GM21529 (cell line): ENCODE data around the gene ZNF766.
"Not testable (repeated sequence)": the region's sequence is repeated elsewhere in the genome, so short reads cannot be mapped to it uniquely, and the experiment has no call there.

Experiments used
- ATAC-seq: cut with Tn5 transposase; IDR thresholded peaks from one replicate; pipeline ENCODE4 v1.9.1; 2021; ENCODE audit not compliant: unreplicated experiment

Gene ZNF766

DNA sequence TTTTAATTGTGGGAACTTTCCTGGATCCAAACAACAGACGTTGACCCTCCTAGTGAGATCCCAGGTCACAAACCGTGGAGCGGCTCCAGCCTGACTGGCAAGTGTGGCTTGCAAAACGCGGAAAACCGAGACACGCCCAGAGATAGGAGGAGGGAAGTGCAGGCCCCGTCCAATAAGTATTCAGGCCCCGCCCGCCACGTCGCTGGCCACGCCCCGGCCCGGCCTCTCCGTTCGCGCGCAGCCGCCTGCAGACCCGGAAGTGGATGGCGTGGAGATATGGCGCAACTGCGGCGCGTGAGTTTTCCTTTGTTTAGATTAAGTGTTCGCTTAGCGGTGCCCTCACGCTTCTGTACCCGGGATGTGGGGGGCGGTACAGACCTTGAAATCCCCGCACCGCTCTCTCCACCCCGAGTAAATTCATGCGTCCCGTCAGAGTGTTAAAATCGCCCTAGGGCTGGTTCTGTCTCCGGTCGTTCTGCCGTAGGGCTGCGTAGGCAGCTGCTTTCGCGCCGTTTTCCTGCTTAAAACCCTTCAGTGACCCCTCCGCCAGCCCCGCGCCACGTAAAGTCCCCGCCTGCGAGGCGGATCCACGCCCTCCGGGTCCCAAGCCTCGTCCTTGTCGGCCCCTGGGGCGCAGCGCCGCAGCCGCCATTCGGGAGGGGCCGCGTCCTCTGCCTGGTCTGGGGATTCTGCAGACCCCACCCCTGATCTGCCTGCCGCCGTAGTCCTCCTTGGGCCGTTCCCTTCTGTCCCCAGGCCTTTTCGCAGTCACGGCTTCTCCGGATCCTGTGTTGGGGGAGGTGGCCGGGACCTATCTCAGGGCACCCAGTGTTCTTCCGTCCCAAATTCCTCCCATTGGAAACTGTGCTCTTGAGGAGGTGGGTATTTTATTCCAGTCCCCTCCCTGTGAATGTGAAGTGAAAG is at the start of gene ZNF766:
Gene ZNF766 (plus strand): TSS at position 250 of the 924 bp plus-strand sequence. CDS start 27 bp downstream, at position 277.
- ATAC-seq: peak; percentile 97

DNA sequence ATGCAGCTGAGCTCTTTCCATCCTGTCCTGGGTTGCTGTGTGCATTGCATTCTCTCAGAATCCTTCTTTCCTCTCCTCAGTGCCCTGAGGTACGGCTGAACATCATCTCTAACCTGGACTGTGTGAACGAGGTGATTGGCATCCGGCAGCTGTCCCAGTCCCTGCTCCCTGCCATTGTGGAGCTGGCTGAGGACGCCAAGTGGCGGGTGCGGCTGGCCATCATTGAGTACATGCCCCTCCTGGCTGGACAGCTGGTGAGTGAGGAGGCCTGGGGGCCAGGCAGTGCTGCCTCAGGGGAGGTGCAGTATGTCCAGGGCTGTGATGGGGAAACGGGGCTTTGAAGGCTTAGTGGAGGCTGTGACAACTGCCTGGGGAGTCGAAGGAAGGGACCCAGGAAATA is 49.8 kb upstream of the ZNF766 start:
- no peak for ATAC-seq

DNA sequence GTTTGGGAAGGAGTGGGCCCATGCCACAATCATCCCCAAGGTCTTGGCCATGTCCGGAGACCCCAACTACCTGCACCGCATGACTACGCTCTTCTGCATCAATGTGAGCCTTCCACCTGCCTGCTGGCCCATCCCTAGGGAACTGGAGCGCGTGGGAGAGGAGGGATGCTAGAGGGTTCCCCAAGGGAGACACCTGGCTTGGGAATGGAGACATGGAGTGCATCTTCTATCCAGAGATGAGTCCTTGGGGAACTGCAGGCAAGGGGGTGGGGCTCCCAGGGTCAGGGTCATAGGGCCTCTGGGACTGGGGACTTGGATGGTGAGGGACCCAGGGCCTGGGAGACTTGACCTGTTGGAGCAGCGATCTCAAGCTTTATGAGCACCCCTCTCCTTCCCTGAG is 48.4 kb upstream of the ZNF766 start:
- no peak for ATAC-seq

DNA sequence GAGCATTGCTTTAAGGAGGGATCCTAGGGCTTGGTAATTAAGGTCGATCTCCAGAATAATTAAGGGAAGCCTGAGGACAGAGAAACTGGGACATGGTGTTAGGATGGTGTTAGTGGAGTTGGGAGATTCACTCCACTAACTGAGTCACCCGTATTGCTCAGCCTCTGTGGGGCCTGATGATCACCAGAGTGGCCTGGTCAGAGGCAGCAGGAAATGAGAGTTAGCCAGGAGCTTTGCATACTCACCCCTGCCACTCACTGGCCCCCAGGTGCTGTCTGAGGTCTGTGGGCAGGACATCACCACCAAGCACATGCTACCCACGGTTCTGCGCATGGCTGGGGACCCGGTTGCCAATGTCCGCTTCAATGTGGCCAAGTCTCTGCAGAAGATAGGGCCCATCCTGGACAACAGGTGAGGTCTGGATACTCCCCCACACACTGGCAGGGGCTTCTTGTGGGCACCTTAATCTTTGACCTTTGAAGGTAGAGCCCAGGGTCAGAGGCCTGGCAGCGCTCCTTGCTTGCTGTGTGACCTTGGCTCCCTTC is 47.5 kb upstream of the ZNF766 start:
- ATAC-seq: no peak

DNA sequence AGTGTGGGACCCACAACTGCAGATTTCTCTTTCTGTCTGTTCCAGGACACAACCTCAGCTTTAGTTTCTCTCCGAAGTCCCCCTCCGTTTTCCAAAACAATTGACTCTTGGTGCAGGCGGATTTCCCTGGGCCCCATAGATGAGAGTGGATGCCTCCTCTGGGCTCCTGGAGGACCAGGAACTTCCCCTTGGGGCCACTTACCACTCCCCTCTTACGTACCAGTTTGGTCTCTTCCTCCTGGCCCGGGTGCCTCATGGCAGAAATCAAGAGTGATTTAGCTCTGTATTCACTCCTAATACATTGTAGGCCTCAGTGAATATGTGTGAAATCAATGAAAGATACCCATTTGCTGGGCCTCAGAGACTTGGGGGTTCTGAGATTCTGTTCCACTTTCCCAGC is 45.2 kb upstream of the ZNF766 start:
- no peak for ATAC-seq

DNA sequence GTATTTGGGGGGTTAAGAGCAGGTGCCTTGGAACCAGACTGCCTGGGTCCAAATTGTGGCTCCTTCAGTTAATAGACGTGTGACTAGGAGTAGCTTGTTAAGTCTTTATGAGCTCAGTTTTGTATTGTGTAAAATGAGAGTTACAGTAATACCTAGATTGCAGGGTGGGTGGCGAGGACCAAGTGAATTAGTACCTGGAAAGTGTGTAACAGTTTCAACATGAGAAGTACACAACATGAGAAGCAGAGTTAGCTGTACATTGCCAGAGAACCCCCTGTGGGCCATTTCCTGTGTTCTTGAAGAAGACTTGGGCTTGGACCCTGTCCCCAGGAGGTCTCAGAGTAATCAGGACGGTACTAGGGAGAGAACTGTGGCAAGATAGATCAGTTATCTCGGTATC is 42.7 kb upstream of the ZNF766 start:
- no peak for ATAC-seq

DNA sequence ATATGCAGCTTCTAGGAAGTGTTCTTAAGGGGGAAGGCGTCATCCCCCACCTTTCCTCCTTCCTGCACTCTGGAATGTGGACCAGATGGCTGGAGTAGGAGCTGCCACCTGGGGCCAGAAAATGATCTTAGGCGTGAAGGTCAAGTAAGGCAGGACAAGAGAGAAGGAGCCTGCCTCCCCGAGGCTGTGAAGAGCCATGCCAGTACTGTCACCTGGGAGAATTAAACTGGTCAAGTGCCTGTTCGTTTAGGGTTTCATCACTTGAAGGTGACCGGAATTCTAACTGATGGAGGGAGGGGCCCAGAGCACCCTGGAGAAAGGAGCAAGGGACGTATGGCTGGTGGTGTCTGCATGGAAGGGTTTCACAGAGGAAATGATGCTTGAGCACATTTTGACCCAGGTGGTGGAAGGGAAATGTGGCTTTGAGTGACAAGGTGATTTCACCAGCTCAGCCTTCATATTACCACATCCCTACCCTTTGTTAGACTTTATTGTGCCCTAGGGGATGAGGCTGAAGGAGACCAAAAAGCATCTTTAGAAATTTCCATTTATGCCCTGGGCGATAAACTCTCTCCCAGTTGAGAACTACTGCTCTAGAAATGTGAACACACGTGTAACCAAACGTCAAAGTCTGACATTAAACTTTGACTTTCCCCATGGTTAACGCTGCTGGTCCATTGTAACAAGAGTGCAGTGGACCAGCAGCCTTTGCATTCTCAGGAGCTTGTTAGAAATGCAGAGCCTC is 42.0 kb upstream of the ZNF766 start:
- no peak for ATAC-seq

DNA sequence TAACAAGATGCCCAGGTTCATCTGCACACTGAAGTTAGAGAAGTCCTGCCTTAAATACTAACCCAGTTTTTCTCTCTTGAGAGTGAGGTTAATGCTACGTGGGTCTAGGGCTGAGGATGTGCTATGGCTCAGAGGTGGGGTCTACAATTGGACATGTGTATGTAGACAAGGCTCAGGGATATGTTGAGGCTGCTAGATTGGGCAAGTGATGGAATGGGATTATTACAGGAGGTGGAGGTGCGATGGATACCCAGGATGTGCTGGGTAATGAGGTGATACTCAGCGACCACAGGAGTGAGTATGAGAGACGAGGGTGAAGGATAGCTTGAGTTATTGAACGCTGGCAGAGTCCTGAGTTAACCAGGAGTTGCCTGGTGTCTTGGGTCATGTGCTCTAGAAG is 41.4 kb upstream of the ZNF766 start:
- no peak for ATAC-seq

DNA sequence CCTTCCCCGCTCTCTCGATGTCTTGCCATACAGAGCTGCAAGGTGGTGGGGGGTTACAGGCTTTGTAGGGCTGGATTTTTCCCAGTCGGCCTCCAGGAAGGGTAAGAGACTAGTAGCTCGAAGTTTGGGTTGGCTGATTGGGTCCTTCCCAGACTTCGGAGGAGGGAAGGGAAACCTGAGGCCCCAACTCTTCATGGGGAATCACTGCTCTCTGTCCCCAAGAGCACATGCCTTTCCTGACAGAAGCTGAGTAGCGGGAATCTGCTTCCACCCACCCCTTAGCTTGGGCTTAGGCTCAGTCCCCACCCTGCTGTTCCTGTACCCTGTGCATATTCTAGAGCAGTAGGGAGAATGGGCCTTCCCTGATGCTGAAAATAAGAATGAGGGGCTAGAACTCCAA is 39.9 kb upstream of the ZNF766 start:
- no peak for ATAC-seq

DNA sequence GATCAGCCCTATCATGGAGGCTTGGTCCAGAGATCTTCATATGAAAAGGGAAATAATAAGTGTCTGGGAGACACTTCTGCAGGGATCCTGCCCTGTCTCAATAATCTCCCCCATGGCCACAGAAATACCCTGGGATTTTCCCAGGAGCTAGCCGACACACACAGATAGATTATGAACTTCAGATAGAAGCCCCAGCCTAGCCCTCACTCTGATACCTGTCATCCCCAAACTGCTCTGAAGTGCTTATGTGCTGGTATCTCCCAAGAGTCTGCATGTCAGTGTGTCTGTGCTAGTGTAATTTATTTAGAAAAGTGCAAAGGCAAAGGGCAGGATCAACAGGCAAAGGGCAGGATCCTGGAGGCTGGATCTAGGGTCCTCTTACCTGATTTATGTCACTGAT is 38.7 kb upstream of the ZNF766 start:
- ATAC-seq: no peak

DNA sequence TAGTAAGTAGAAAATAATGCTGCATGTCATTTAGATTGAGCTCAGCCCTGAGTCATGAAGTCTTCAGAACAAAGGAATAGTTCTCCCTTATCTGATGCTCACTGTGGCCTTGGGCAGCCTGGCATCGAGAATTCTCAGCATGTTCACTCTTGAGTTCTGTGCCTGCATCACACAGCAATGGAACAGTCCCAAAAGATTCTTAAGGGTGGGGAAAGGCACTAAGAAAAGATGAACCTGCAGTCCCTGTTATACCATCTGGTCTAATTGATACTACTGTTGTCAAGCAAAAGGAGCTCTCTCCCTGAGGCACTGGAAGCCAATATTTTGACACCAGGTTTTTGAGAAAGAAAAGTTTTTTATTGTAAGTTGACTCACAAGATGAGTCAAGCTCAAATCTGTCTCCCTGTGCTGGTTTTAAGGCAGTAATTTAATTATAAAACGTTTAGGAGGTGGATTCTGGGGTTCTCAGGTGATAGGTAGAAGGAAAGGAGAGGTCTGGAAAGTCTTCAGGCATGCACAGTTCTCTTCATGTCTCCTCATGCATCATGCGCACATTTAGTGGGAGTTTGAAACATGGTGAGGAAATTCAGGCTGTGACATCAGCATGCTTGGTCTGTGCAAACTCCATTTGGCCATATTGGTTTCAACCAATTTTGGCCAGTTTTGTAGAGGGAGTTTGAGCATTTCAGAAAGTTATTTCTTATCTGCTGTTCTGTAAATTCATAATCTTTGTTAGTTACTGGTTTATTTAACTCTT is 38.1 kb upstream of the ZNF766 start:
- no peak for ATAC-seq

DNA sequence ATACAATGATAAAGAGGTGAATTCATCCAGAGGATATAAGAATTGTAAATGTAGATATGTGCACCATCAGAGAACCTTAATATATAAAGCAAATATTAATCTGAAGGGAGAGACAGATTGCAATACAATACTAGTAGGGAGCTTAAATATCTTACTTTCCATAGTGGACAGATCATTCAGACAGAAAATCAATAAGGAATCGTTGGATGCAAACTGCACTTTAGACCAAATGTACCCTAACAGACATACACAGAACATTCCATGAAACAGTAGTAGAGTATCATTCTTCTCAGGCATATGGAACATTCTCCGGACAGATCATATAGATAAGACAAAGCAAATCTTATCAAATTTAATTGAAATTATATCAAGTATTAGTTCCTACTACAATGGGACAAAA is 35.0 kb upstream of the ZNF766 start:
- no peak for ATAC-seq

DNA sequence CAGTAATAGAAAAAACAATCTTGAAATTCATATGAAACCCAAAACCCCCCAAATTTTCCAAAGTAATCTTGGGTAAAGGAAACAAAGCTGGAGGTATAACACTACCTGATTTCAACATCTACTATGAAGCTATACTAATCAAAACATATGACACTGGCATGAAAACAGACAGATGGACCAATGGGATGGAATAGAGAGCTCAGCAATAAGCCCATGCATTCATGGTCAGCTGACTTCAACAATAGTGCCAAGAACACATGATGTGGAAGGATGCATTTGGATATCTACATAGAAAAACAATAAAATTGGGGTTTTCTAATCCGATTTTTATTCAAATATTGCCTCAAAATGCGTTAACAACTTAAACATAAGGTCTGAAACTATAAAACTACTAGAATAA is 32.2 kb upstream of the ZNF766 start:
- no peak for ATAC-seq

DNA sequence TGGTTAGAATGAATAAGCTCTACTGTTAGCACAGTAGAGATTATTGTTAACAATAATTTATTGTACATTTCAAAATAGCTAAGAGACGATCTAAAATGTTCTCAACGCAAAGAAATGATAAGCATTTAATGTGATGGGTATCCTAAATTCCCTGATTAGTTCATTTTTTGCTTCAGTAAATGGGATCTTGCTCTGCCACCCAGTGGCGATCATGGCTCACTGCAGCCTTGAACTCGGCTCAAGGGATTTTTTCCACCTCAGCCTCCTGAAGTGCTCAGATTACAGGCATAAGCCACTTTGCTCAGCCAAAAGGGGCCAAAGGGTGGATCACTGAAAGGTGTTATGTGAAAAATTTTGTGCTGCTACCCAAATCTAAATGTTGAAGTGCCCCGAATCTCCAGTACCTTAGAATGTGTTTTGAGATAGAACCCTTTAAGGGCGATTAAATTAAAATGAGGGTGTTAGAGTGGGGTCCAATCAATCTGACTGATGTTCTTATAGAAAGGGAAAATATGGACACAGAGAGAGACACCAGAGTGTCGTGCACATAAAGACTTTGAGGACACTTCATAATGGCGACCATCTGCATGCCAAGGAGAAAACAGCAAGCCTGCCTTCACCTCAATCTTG is 31.5 kb upstream of the ZNF766 start:
- no peak for ATAC-seq

DNA sequence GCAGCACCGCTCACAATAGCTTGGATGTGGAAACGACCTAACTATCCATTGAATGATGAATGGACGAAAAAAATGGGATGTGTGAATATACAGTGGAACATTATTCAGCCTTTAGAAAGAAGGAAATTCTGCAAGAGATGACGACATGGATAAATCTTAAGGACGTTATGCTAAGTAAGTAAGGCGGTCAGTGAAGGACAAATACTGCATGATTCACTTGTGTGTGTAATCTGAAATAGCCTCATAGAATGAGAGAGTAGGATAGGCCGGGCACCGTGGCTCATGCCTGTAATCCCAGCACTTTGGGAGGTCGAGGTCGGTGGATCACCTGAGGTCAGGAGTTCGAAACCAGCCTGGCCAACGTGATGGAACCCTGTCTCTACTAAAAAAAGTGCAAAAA is 25.4 kb upstream of the ZNF766 start:
- no peak for ATAC-seq

DNA sequence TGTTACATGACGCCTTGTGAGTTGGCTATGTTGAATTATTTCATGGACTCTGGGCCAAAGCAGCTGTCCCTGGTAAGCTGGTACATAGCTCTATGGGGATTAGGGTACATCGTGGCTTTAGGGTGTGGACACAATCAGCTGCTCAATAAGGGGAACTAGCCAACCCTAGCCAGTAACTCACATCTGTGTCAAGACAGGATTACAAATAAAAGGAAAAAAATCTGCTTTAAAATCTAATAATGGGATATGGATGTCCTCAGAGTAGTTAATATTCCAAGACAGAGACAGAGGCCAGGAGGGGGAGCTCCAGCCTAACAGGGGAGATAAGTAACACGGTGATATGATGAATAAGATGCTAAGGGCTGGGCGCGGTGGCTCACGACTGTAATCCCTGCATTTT is 21.1 kb upstream of the ZNF766 start:
- ATAC-seq: no peak

DNA sequence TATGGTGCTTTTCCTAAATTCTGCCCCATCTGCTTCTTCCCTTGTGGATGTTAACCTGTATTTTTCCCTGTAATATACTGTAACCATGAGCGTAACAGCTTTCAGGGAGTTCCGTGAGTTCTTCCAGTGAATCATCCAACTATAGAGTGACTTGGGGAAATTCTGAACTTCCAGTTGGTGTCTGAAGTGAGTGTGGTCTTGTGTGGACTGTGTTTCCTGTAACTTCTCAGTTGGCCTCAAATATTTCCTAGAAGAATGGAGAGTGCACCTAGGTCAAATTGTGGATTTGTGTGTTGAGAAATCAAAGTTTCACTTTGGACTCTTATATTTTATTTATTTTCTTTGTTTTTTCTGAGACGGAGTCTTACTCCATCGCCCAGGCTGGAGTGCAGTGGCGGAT is 11.0 kb upstream of the ZNF766 start:
- no peak for ATAC-seq

DNA sequence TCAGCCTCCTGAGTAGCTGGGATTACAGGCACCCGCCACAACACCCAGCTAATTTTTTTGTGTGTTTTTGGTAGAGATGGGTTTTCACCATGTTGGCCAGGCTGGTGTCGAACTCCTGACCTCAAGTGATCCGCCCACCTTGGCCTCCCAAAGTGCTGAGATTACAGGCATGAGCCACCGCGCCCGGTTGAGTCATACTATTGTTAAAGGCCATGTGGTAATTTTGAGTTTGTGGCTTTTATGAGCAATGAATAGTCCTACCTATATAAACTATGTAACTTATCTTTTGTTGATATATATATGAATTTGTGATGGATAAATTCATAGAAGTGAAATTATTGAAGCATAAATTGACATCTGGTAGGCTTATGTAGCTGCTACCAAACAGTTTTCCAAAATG is 3.8 kb upstream of the ZNF766 start:
- ATAC-seq: not testable (repeated sequence)

DNA sequence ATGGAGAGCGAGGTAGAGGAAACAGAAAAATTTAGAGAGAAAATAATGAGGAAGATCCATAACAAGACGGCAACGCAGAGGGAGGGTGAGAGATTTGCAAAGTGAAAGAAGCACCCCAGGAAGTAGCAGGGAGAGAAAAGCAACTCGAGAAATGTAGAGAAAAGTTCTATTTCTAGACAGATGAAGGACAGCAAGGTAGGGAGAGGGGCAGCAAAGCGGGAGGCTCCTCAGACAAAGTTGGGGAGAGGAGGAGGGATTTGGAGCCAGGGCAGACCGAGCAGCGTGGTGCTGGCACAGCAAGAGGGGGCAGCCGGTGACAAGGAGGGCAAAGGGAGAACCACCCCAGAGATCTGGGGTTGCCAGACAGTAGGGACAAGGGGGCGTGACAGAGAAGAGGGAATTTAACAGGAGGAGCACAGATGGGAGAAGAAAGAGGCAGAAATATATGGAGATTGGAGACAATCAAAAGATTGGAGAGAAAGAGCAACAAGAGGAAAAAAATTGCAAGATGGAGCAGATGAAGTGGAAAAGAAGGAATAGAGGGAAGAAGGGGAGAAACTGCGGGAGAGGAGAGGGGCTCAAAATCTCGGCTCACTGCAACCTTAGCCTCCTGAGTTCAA is 989 bp downstream of the ZNF766 start:
- no peak for ATAC-seq

DNA sequence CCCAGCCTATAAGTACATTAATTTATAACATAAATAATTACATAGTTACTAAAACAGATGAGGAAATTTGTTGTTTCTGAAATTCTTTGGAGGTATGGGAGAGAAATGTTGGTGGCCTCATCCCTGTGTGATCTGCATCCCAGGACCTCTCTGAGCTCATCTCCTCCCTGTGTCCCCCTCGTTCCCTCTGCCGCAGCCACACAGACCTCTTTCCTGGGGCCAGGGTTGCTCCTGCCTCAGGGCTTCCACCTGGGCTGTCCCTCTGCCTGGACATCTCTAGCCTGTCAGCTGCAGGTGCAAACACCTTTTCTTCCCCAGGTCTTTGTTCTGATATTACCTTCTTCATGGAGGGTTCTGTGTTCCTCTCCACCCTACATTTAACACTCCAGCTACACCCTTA is 3.9 kb downstream of the ZNF766 start:
- no peak for ATAC-seq
